Measurements from ENCODE around the gene FN3K. TPM values are rescaled to one million over a fixed set of nuclear protein-coding genes. Genes with fewer than 3 reads are reported as not detected.

The FN3K gene
- total and polyA plus RNA-seq, 2 of the 13 experiments (the other 11 are each of a cell fraction or from before 2014, with no cell fraction given), result 3.5 to 12.2 TPM

DNA sequence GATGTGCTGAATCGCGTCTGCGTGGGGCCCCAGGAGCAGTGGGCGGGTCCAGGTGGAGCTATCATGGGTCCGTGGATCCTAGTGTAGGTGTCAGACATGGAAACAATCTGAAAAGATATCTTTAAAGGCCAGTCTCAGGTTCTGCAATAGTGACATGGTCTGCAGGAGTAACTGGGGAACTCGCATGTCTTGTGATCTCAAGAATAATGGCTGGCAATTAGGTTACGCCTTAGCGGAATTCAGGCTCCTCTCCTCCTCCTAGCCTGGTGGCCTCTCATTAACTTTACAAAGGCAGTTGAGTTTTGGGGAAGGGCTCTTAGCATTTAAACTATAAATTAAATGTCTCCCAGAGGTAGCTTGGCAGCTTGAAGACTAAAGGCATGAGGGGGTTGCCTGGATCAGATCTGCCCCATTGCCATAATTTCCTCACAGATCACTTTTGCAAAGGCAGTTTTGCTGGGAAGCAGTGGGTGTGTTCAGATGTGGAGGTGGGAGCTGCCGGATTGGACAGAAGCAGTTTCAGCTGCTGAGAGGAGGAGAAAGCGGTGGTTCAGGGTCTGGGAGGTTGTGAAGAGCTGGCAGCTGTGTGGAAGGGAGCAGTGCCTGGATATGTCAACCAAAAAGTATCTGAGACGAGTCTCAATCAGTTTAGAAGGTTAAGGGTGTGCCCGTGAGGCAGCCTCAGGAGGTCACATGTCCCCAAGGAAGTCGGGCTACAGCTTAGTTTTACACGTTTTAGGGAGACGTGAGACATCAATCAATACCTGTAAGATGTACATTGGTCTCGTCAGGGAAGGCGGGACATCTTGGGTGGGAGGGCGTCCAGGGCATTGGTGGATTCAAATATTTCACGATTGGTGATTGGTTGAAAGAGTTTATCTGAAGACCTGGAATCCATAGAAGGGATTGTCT is 19.1 kb downstream of the FN3K start:
- Histone ChIP-seq H3K79me2 (ENCODE audit: insufficient read depth, low read length) (peaks cover 14% of the 10 kb centered on the region), H3K27ac (ENCODE audit: extremely low read length, insufficient read depth, low read length) (no peak overlapping the region), H3K9ac (ENCODE audit: insufficient read depth, low read depth, low read length) (no peak overlapping the region), H3K9me3 (ENCODE audit: low read length) (no peaks in the 10 kb centered on the region), H3K36me3 (replicated peaks in 1 of 2; ENCODE audit: control insufficient read depth in 1 of 2, insufficient read depth in 2 of 2, low read length in 2 of 2) (peaks cover 5 to 21% of the 10 kb centered on the region in 2 experiments; a peak in 4 of 5 replicates), H3K4me2 (ENCODE audit: low read depth, low read length) (no peak overlapping the region), H3K27me3 (ENCODE audit: control insufficient read depth in 1 of 2, insufficient read depth in 2 of 2, low read length in 2 of 2) (no peaks in the 10 kb centered on the region; a peak in 1 of 5 replicates), H3K4me1 (ENCODE audit: insufficient read depth, low read length) (peaks cover 22% of the 10 kb centered on the region), H4K20me1 (ENCODE audit: insufficient read depth, low read length) (no peaks in the 10 kb centered on the region), H2AFZ (ENCODE audit: low read length) (no peak overlapping the region), H3K4me3 (replicated peaks in 1 of 3; ENCODE audit: insufficient read depth in 1 of 3, low read depth in 2 of 3, low read length in 3 of 3) (no peak overlapping the region)
- CTCF ChIA-PET (ENCODE audit: low intra/inter-chr PET ratio, low total read pairs), result no interaction called here
- 95% methylated on average over 19 of the region's 19 CpGs for WGBS (ENCODE audit: low lambda C conversion rate)
- TF ChIP-seq, protein P1, sequence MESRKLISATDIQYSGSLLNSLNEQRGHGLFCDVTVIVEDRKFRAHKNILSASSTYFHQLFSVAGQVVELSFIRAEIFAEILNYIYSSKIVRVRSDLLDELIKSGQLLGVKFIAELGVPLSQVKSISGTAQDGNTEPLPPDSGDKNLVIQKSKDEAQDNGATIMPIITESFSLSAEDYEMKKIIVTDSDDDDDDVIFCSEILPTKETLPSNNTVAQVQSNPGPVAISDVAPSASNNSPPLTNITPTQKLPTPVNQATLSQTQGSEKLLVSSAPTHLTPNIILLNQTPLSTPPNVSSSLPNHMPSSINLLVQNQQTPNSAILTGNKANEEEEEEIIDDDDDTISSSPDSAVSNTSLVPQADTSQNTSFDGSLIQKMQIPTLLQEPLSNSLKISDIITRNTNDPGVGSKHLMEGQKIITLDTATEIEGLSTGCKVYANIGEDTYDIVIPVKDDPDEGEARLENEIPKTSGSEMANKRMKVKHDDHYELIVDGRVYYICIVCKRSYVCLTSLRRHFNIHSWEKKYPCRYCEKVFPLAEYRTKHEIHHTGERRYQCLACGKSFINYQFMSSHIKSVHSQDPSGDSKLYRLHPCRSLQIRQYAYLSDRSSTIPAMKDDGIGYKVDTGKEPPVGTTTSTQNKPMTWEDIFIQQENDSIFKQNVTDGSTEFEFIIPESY (CRISPR knock-in tag; IDR thresholded peaks at IDR 0.05), result 0 out of 2 replicates have a peak, but pooled peaks have one; percentile 22
- TF ChIP-seq MTF1 (CRISPR knock-in tag; IDR thresholded peaks at IDR 0.05), result no peak
- TF ChIP-seq ZNF33B (CRISPR knock-in tag; IDR thresholded peaks at IDR 0.05), result 0 out of 2 replicates have a peak, but pooled peaks have one; percentile 48
- intact Hi-C loops (cut with micrococcal nuclease; ENCODE audit: unreplicated experiment) (loop anchor here (5.0 kb wide), 1 partner anchor 37 kb away; the partner anchor contains the start of gene FN3KRP), in situ Hi-C loops (cut with HindIII; ENCODE audit: extremely low pct_ligation_motif_present, low pct_unique_long_range_greater_than_20kb) (loop anchor here (5.0 kb wide), 1 partner anchor 37 kb away; the partner anchor contains the start of gene FN3KRP)
- DNase-seq (ENCODE audit: low spot score), result no peak
- POLR2A ChIA-PET, result no interaction called here
- FAIRE-seq, result no peak
- no peak for ATAC-seq
- TSS peak; percentile 41 for BruUV-seq (replicated peaks)

DNA sequence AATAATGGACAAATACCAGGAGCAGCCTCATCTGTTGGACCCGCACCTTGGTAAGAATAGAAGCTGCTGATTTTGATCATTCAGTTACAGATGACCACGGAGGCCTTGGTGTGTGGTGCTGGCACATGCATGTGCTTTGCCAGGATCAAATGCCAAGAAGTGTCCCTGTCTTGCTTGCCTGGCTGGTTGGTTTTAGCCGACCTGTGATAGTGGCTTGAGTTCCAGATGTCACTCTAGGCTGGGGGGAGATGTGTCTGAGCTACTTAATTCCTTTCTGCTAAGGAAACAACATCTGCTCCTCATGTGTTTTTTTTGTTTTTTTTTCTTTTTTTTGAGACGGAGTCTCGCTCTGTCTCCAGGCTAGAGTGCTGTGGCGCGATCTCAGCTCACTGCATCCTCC is 20.8 kb downstream of the FN3K start:
- H3K9me3 ChIP-seq (ENCODE audit: low read length), result no peaks in the 10 kb centered on the region
- no peak overlapping the region for H3K4me3 ChIP-seq (replicated peaks in 1 of 3; ENCODE audit: insufficient read depth in 1 of 3, low read depth in 2 of 3, low read length in 3 of 3)
- peaks cover 22% of the 10 kb centered on the region for H3K4me1 ChIP-seq (ENCODE audit: insufficient read depth, low read length)
- H3K79me2 ChIP-seq (ENCODE audit: insufficient read depth, low read length), result peaks cover 14% of the 10 kb centered on the region
- POLR2A ChIA-PET, result interaction anchor here (1.1 kb wide), 1 partner anchor 49 kb away, joined by 4 read pairs; no protein-coding TSS in a partner anchor
- CTCF ChIA-PET (ENCODE audit: low intra/inter-chr PET ratio, low total read pairs), result no interaction called here
- ATAC-seq, result no peak
- WGBS (ENCODE audit: low lambda C conversion rate), result 96% methylated on average over 7 of the region's 7 CpGs
- H3K27ac ChIP-seq (ENCODE audit: extremely low read length, insufficient read depth, low read length), result no peak overlapping the region
- H2AFZ ChIP-seq (ENCODE audit: low read length), result no peak overlapping the region
- intact Hi-C loops (cut with micrococcal nuclease; ENCODE audit: unreplicated experiment), result no loop called here
- H4K20me1 ChIP-seq (ENCODE audit: insufficient read depth, low read length), result no peaks in the 10 kb centered on the region
- H3K4me2 ChIP-seq (ENCODE audit: low read depth, low read length), result no peak overlapping the region
- H3K27me3 ChIP-seq (ENCODE audit: control insufficient read depth in 1 of 2, insufficient read depth in 2 of 2, low read length in 2 of 2), result no peaks in the 10 kb centered on the region; a peak in 1 of 5 replicates
- H3K9ac ChIP-seq (ENCODE audit: insufficient read depth, low read depth, low read length), result no peak overlapping the region
- DNase-seq (ENCODE audit: low spot score), result no peak
- FAIRE-seq, result no peak
- peaks cover 5 to 21% of the 10 kb centered on the region in 2 experiments; a peak in 4 of 5 replicates for H3K36me3 ChIP-seq (replicated peaks in 1 of 2; ENCODE audit: control insufficient read depth in 1 of 2, insufficient read depth in 2 of 2, low read length in 2 of 2)
- in situ Hi-C loops (cut with HindIII; ENCODE audit: extremely low pct_ligation_motif_present, low pct_unique_long_range_greater_than_20kb), result no loop called here
- BruUV-seq (replicated peaks), result no TSS peak
- TF ChIP-seq MTA3 (CRISPR knock-in tag; IDR thresholded peaks at IDR 0.05) (no peak), ZNF639 (CRISPR knock-in tag; conservative IDR thresholded peaks at IDR 0.05) (no peak), SNAI1 (CRISPR knock-in tag; IDR thresholded peaks at IDR 0.05; ENCODE audit: borderline replicate concordance) (no peak), ZKSCAN8 (CRISPR knock-in tag; IDR thresholded peaks at IDR 0.05; ENCODE audit: borderline replicate concordance) (no peak), ELF4 (CRISPR knock-in tag; IDR thresholded peaks at IDR 0.05; ENCODE audit: borderline replicate concordance) (no peak)
- TF ChIP-seq, protein P2, sequence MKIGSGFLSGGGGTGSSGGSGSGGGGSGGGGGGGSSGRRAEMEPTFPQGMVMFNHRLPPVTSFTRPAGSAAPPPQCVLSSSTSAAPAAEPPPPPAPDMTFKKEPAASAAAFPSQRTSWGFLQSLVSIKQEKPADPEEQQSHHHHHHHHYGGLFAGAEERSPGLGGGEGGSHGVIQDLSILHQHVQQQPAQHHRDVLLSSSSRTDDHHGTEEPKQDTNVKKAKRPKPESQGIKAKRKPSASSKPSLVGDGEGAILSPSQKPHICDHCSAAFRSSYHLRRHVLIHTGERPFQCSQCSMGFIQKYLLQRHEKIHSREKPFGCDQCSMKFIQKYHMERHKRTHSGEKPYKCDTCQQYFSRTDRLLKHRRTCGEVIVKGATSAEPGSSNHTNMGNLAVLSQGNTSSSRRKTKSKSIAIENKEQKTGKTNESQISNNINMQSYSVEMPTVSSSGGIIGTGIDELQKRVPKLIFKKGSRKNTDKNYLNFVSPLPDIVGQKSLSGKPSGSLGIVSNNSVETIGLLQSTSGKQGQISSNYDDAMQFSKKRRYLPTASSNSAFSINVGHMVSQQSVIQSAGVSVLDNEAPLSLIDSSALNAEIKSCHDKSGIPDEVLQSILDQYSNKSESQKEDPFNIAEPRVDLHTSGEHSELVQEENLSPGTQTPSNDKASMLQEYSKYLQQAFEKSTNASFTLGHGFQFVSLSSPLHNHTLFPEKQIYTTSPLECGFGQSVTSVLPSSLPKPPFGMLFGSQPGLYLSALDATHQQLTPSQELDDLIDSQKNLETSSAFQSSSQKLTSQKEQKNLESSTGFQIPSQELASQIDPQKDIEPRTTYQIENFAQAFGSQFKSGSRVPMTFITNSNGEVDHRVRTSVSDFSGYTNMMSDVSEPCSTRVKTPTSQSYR (CRISPR knock-in tag; IDR thresholded peaks at IDR 0.05; ENCODE audit: borderline replicate concordance), result no peak
